Breast epithelium (tissue), 3 donors: ENCODE measurements around the gene GRHL1.
"Not testable (repeated sequence)": the region's sequence is repeated elsewhere in the genome, so short reads cannot be mapped to it uniquely, and the experiment has no call there.

Experiments used
- CTCF ChIP-seq, 3 donors: fragments of 450-650 bp; IDR thresholded peaks; one replicate each; pipeline ENCODE4 v1.5.1; 2016 to 2017; ENCODE audit warnings: antibody characterized with exemption in 3 of 3, mild to moderate bottlenecking in 3 of 3, moderate library complexity in 3 of 3
- POLR2A ChIP-seq: fragments of 450-650 bp; IDR thresholded peaks from one replicate; pipeline ENCODE4 v1.6.1; 2016; ENCODE audit warnings: antibody characterized with exemption, mild to moderate bottlenecking, moderate library complexity

- TF ChIP-seq CTCF (IDR thresholded peaks at IDR 0.05); POLR2A: not testable (repeated sequence)
These were observed 62.3 kb downstream of the GRHL1 start for GRCh38 chr2:10013651-10014417.
